HG02973 (cell line): ENCODE data around the gene ASB6.

ENCODE experiments used
- ATAC-seq: cut with Tn5 transposase; IDR thresholded peaks from one replicate; pipeline ENCODE4 v1.9.1; 2021; ENCODE audit warnings: moderate library complexity; ENCODE audit not compliant: unreplicated experiment

Gene ASB6

GRCh38 chr9:129587487-129588262 lies 54.3 kb downstream of the ASB6 start:
- ATAC-seq = no peak

- no peak for ATAC-seq
These were observed 55.3 kb downstream of the ASB6 start for GRCh38 chr9:129586685-129587084.

DNA sequence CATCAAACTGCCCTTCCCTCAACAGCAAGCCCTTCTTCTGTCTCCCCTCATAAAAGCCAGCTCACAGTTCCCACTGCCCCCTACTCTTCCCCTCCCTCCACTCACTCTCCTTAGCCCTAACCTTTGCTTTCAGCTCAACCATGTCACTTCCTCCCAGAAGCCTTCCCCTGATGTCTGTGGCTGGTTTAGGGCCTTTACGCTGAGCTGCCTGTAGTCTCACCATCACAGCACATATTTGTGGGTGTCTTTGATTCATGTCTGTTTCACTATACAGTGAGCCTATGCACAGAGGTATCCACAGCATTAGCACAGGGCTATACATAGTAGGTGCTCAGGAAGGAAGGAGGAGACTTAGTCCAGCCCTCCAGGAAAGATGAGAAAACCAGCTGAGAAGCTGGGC lies 55.7 kb downstream of the ASB6 start:
- ATAC-seq = no peak

DNA sequence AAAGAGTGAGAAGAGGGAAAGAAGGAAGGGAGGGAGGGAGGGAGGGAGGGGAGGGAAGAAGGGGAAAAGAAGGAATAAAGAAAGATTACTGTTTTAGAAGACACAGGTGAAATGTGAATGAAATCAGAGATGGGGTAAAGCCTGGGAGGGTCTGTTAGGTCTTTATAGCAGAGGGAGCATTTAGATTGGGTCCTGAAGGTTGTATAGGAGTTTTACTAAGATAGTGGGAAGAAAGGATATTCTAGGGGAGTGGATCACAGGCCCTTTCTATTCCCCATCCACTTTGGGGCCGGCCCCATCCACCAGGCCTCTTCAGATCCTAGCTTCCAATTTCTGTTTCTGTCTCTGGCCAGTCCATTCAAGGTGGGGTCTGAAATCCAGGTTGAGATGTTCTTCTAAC lies 56.6 kb downstream of the ASB6 start:
- ATAC-seq = no peak
